Body of pancreas (tissue), 4 donors: ENCODE results near the gene PRDX6. TPM values are rescaled to one million over a fixed set of nuclear protein-coding genes. Genes with fewer than 3 reads are reported as not detected.
"Not testable (repeated sequence)": the region's sequence is repeated elsewhere in the genome, so short reads cannot be mapped to it uniquely, and the experiment has no call there.

Source experiments
- ATAC-seq: fragments of 150-250 bp; one replicate; pipeline ENCODE4 v1.9.1; 2016
- DNase-seq, 4 donors: peaks; one replicate each; pipeline ENCODE4 v3.0.0-alpha.2; 2019
- H3K27ac ChIP-seq, 4 donors: fragments of 200-600 bp; sonication (generic); 1 replicate in 3 of 4; 2 replicates in 1 of 4; pipeline versions ENCODE4 v1.5.1 to v1.6.1; 2016 to 2019; ENCODE audit warnings: mild to moderate bottlenecking in 1 of 4, mixed read lengths in 1 of 4, moderate library complexity in 1 of 4
- H3K27me3 ChIP-seq, 2 donors: fragments of 200-600 bp; sonication (generic); one replicate each; pipeline ENCODE4 v1.6.0; 2016; ENCODE audit warnings: mild to moderate bottlenecking in 1 of 2
- H3K36me3 ChIP-seq, 2 donors: fragments of 200-600 bp; sonication (generic); replicated peaks in 1 of 2; 2 replicates each; pipeline ENCODE4 v1.5.1; 2016; ENCODE audit warnings: low read depth in 2 of 2; ENCODE audit not compliant: insufficient read depth in 1 of 2
- H3K4me1 ChIP-seq: fragments of 200-600 bp; sonication (generic); one replicate; pipeline ENCODE4 v1.6.0; 2016
- H3K4me3 ChIP-seq, 2 donors: fragments of 200-600 bp; sonication (generic); 1 replicate in 1 of 2; 2 replicates in 1 of 2; pipeline ENCODE4 v1.5.1; 2016 to 2019
- H3K9me3 ChIP-seq, 3 donors: fragments of 200-600 bp; sonication (generic); 1 replicate in 2 of 3; 2 replicates in 1 of 3; pipeline ENCODE4 v1.5.1; 2016
- CTCF ChIP-seq, 7 experiments: fragments of 450-650 bp in 4 of 7; fragments of 200-600 bp in 3 of 7; sonication (generic) in 3 of 7; IDR thresholded peaks; one replicate each; pipeline ENCODE4 v1.5.1; 2016 to 2019; ENCODE audit warnings: antibody characterized with exemption in 7 of 7
- POLR2A ChIP-seq, 3 donors: fragments of 450-650 bp; IDR thresholded peaks; one replicate each; pipeline ENCODE4 v1.6.1; 2016; ENCODE audit warnings: antibody characterized with exemption in 3 of 3, mild to moderate bottlenecking in 2 of 3
- WGBS, 2 donors: methylation state at CpG; one replicate each; pipeline ENCODE4 v1.1.5; 2017; 5-methylcytosine and 5-hydroxymethylcytosine counted together
- intact Hi-C: fragments of 100-400 bp; cut with DNase I; formaldehyde crosslinking; loops from one replicate; pipeline ENCODE4 v1.15.1; 2023
- total RNA-seq, 2 donors: library from RNA; depleted of rRNA; stranded (reverse); fragments of >200 nt; gene quantifications; one replicate each; pipeline ENCODE4 v1.1.0, GENCODE V29; 2016

Gene PRDX6
- total RNA-seq, 2 donors from 2014 or later, result 64.1 to 222 TPM

DNA sequence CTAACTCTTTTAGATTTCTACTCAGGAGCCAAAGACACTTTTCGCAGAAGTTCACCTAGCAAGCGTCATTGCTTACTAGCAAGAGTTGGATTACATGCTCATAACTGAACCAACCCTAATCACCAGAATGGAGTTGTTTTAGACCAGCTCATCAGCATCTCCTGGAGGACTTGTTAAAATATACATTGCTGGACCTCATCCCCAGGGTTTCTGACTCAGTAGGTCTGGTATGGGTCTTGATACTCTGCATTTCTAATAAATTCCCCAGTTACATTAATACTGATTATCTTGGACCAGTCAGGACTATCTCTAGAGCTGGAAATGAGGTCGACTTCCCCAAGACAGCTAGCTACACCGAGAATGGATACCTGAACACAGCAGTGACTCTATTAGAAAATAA lies 9.7 kb upstream of the PRDX6 start:
- no peak for DNase-seq
- peaks cover 0 to 2% of the 10 kb centered on the region in 2 donors for H3K36me3 ChIP-seq
- 88 to 91% methylated on average over 4 of the region's 4 CpGs for WGBS, 2 donors
- no peak for ATAC-seq
- no peak overlapping the region for H3K27ac ChIP-seq
- H3K4me1 ChIP-seq, result peaks cover 6% of the 10 kb centered on the region
- intact Hi-C loops, result no loop called here
- no peak overlapping the region for H3K4me3 ChIP-seq
- H3K9me3 ChIP-seq, result no peaks in the 10 kb centered on the region
- no peaks in the 10 kb centered on the region for H3K27me3 ChIP-seq
- TF ChIP-seq CTCF (IDR thresholded peaks at IDR 0.05), result no peak

GRCh38 chr1:173469656-173470055 lies 7.5 kb upstream of the PRDX6 start:
- ATAC-seq, result no peak
- peaks cover 0 to 2% of the 10 kb centered on the region in 2 donors for H3K36me3 ChIP-seq
- 91 to 98% methylated on average over 3 of the region's 3 CpGs for WGBS, 2 donors
- H3K4me1 ChIP-seq, result peaks cover 16% of the 10 kb centered on the region
- no peaks in the 10 kb centered on the region for H3K27me3 ChIP-seq
- no peak overlapping the region for H3K27ac ChIP-seq
- no peak for DNase-seq
- TF ChIP-seq POLR2A (IDR thresholded peaks at IDR 0.05), result no peak
- TF ChIP-seq CTCF (IDR thresholded peaks at IDR 0.05), result no peak
- no peaks in the 10 kb centered on the region for H3K9me3 ChIP-seq
- intact Hi-C loops, result no loop called here
- no peak overlapping the region for H3K4me3 ChIP-seq

- intact Hi-C loops, result no loop called here
- no peak overlapping the region for H3K4me3 ChIP-seq
Measured at GRCh38 chr1:173470608-173471007, 6.5 kb upstream of the PRDX6 start.

GRCh38 chr1:173473599-173474011 lies 3.5 kb upstream of the PRDX6 start:
- Histone ChIP-seq H3K9me3 (no peaks in the 10 kb centered on the region), H3K4me3 (no peak overlapping the region), H3K4me1 (peaks cover 27% of the 10 kb centered on the region), H3K27ac (peak overlapping the region in 3 of 4 donors; percentile 95 to 99 (median 98)), H3K36me3 (no peaks in the 10 kb centered on the region), H3K27me3 (no peaks in the 10 kb centered on the region)
- 51 to 53% methylated on average over 2 of the region's 2 CpGs for WGBS, 2 donors
- ATAC-seq (no peak), DNase-seq (no peak)
- TF ChIP-seq CTCF (IDR thresholded peaks at IDR 0.05) (no peak), POLR2A (IDR thresholded peaks at IDR 0.05) (no peak)
- intact Hi-C loops, result no loop called here

More at GRCh38 chr1:173470608-173471007, 6.5 kb upstream of the PRDX6 start:
- WGBS, 2 donors, result 94 to 96% methylated on average over 4 of the region's 4 CpGs
- no peaks in the 10 kb centered on the region for H3K9me3 ChIP-seq
- ATAC-seq, result no peak
- TF ChIP-seq CTCF (IDR thresholded peaks at IDR 0.05) (no peak), POLR2A (IDR thresholded peaks at IDR 0.05) (no peak)
- no peaks in the 10 kb centered on the region for H3K27me3 ChIP-seq
- H3K27ac ChIP-seq, result no peak overlapping the region
- no peak for DNase-seq
- peaks cover 0 to 2% of the 10 kb centered on the region in 2 donors for H3K36me3 ChIP-seq
- H3K4me1 ChIP-seq, result peaks cover 22% of the 10 kb centered on the region

DNA sequence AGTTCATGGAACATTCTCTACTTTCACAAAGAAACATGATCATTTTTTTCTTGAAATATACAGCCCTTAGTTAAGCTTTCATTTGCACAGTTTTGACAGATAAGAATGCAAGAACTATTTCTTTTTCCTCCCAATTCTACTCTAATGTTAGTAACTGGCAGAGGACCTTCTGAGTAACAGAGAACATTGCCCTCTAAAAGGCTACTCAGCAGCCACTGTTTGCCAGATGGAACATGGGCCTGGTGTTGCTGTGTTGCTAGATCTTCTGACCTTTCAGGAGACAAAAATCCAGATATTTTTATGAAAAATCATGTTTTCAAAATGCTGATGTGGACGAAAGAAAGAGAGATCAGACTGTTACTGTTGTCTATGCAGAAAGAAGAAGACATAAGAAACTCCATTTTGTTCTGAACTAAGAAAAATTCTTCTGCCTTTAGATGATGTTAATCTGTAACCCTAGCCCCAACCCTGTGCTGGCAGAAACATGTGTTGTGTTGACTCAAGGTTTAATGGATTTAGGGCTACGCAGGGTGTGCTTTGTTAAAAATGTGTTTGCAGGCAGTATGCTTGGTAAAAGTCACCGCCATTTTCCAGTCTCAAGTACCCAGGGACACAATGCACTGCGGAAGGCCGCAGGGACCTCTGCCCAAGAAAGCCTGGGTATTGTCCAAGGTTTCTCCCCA lies 2.9 kb upstream of the PRDX6 start:
- ATAC-seq, result no peak

DNA sequence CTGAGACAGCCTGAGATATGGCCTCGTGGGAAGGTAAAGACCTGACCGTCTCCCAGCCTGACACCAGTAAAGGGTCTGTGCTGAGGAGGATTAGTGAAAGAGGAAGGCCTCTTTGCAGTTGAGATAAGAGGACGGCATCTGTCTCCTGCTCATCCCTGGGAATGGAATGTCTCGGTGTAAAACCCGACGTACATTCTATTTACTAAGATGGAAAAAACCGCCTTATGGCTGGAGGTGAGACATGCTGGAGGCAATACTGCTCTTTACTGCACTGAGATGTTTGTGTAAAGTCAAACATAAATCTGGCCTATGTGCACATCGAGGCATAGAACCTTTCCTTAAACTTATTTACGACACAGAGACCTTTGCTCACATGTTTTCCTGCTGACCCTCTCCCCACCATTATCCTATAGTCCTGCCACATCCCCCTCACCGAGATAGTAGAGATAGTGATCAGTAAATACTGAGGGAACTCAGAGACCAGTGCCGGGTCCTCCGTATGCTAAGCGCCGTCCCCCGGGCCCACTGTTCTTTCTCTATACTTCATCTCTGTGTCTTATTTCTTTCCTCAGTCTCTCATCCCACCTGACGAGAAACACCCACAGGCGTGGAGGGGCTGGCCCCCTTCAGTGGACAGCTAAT lies 2.2 kb upstream of the PRDX6 start:
- 39 to 49% methylated on average over 17 of the region's 17 CpGs for WGBS, 2 donors
- DNase-seq, result peak in 1 of 4 donors; percentile 33
- intact Hi-C loops, ATAC-seq, H3K27me3 ChIP-seq, H3K9me3 ChIP-seq, H3K36me3 ChIP-seq, H3K4me3 ChIP-seq: not testable (repeated sequence)
- Histone ChIP-seq H3K4me1 (peaks cover 40% of the 10 kb centered on the region), H3K27ac (peak overlapping the region; percentile 69 to 99 (median 96))

More for the DNA sequence above, 2.9 kb upstream of the PRDX6 start:
- Histone ChIP-seq H3K27me3 (no peaks in the 10 kb centered on the region), H3K4me1 (peaks cover 33% of the 10 kb centered on the region), H3K36me3 (no peaks in the 10 kb centered on the region), H3K4me3 (no peak overlapping the region), H3K9me3 (no peaks in the 10 kb centered on the region), H3K27ac (peak overlapping the region; percentile 69 to 99 (median 96))
- intact Hi-C loops, result no loop called here
- peak in 1 of 4 donors; percentile 21 for DNase-seq
- 36 to 40% methylated on average over 5 of the region's 5 CpGs for WGBS, 2 donors
- no peak for TF ChIP-seq CTCF (IDR thresholded peaks at IDR 0.05)
